CD4-positive, alpha-beta T cell treated with Interleukin-15 for 1 hour (primary cell): ENCODE results near the gene MTMR12.
"Not testable (repeated sequence)": the region's sequence is repeated elsewhere in the genome, so short reads cannot be mapped to it uniquely, and the experiment has no call there.

Experiments
- DNase-seq: peaks from one replicate; pipeline ENCODE4 v3.0.0-alpha.2; 2020

MTMR12 gene

DNA sequence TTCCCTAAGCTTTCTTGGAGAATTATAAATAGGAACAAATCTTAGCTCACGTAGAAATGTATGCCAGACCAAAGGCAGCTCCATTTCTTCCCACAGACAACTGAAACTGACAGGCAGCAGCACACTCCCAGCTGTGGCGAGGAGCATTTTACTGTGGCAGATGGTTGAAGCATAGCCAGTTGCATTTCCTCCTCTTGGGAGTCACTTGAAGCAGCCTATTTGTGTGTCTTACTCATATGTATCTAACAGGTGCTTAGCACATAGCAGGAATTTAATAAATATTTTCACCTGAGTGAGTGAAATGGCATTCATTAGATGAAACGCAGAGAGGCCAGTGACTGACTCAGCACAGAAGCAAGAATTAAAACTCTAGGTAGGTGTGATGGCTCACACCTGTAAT, 12.3 kb upstream of the MTMR12 start:
- no peak for DNase-seq

DNA sequence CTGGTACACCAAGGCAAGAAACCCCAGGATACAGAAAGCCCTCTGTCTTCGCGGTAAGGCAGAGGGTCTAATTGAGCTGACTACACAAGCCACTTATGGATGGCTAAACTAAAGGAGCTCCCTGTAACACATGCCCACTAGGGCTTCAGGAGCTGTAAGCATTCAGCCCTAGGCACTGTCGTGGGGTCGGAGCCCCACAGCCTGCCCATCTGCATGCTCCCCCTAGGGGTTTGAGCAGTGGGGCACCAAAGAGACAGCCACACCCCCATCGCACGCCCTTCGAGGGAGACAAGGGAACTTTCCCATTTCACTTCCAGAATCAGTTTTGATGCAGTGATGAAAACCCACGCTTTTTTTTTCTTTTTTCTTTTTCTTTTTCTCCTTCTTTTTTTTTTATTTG, 11.0 kb upstream of the MTMR12 start:
- no peak for DNase-seq

DNA sequence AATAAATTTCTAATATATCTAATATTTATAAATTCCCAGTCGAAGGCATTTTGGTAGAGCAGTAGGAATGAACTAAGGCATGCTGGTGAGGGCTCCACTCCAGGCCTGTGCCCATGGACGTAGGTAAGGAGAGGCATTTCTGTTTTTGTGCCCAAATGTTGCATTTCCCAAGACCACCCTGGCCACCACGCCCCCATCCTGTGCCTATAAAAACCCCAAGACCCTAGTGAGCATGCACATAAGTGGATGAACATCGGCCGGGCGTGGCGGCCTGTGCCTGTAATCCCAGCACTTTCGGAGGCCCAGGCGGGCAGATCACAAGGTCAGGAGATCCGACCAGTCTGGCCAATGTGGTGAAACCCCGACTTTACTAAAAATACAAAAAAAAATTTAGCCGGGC, 10.1 kb upstream of the MTMR12 start:
- no peak for DNase-seq

DNA sequence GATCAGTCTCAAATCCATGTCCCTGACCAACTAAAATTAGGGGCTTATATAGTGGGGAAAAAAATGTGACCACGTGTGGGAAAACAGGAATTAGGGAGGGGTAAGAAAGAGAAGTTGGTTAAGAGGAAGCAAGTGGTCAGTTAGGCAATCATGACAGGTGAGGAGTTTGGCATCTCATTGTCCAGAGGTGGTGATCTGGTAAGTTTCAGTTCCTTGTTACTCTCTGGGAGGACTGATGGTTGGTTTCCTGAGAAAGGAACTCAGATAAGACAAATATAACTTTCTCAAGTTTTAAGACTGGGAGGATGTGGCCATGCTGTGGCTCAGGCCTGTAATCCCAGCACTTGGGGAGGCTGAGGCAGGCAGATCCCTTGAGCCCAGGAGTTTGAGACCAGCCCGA, 9.0 kb upstream of the MTMR12 start:
- not testable (repeated sequence) for DNase-seq

DNA sequence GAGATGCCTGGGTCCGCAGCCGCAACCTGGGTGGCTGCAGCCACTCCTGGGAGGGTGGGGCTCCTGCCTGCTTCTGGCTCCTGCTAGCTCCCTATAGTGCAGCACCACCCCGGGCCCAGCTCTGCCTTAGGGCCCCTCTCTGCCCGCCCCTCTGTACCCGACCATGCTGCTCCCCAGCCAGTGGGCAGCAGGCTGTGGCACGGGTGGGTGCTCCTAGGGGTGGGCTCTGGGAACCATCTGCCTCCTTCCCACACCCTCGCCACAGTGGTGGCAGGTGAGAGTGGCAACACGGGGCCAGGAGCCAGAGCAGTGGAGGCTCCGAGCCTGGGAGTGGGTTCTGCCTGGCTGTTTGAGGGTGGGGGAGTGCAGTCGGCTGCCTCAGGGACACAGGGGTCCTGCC, 7.8 kb upstream of the MTMR12 start:
- DNase-seq: no peak

DNA sequence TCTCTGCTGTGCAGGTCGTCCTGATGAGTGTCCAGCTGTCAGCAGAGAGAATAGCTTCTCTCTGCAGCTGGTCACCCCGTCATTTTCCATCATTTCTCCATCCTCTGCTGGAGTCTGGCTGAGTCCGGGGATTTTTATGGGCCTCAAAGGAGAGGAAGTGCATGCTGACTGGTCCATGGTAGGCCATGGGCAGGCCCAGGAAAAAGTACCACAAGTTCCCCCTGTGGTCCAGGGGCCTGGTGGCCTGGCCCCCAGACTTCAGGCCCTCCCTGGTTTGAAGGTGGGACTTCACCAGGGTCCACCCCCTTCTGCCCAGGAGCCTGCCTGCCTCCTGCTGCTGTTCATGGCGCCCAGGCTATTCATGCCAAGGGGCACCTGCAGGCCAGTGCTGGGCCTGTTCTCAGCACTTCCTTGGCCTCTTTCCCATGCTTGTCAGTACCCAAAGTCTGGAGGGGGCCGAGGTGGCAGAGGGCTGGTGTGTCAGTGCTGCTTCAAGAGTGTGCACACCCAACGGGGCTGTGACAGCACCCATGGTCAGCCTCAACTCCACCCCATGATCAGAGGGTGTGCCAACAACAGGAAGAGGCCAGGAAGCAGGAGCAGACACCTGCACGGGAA, 7.3 kb upstream of the MTMR12 start:
- no peak for DNase-seq

DNA sequence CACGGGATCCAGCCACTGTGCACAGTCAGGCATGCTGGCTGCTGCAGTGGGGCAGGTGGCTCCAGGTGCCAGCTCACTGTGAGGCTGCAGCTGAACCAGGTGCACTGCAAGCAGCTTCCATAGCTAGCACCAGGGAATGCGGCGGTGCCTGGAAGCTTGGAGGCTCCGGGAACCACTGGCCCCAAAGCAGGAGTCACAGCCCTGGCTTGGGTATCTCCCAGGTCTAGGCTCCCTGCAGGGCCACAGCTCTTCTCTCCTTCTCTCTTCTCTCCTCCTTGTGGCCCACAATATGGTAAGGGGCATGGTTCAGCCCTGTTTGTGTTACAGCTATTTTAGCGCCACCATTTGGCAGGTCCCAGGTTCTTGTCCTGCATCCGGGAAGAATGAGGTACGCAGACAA, 6.7 kb upstream of the MTMR12 start:
- DNase-seq: no peak

DNA sequence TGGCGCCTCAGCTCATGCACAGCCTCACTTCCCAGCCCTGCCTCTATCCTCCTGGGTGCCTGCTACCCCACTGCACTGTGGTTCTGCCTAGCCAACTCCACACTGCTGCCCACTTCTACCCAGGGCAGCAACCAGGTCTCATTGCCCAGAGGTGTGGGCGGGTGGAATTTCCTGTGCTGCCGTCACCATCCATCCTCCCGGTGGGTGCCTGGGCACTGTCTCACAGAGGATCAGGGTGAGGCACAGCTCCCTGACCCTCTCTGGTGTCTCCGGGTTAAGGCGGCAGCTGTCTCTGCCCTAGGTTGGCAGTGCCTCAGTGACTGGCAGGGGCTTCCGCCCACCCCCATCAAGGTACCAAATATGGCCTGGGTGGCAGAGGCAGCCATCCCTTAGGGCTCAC, 4.3 kb upstream of the MTMR12 start:
- no peak for DNase-seq

DNA sequence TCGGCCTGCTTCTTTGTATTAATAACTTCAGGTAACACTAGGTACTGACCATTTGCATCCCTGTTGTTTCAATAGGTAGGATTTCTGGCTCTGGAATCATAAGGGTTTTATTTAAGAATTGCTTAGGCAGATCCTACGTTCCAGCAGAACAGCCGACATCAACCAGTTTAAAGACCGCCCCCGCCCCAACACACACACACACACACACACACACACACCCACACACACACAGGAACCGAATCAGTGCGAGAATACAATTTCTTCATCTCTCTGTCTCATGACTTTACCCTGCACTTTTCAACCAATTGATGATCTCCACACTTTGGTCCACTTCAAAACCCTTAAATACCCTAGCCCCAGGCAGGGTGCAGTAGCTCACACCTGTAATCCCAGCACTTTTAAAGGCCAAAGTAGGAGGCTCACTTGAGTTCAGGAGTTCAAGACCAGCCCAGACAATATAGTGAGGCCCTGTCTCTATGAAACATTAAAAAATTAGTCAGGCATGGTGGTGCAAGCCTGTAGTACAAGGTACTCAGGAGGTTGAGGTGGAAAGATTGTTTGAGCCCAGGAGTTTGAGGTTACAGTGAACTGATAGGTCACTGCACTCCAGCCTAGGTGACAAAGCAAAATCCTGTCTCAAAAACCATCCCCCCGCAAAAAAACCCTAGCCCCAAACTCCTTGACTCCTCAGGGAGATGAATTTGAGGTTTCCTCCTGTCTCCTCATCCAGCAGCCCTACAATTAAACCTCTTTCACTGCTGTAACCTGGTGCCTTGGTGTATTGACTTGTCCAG, 2.7 kb upstream of the MTMR12 start:
- no peak for DNase-seq

DNA sequence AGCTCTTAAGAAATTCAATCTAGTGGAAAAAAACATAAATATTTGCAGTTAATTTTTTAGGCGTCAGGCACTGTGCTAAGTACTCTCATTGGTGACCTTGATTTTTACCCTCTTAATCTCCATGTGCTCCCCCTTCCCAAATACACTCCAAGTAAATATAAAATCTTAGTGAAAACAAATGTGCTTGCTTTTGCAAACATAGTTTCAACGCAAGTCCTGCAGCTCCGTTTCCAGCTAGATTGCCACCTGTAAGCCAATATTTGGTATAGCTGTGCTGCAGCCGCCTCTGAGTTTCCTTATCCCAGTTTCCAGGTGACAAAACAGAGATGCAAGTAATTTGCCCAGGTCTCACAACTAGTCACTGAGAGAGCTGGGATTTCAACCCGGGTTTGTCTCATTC, 1.9 kb upstream of the MTMR12 start:
- DNase-seq: no peak

DNA sequence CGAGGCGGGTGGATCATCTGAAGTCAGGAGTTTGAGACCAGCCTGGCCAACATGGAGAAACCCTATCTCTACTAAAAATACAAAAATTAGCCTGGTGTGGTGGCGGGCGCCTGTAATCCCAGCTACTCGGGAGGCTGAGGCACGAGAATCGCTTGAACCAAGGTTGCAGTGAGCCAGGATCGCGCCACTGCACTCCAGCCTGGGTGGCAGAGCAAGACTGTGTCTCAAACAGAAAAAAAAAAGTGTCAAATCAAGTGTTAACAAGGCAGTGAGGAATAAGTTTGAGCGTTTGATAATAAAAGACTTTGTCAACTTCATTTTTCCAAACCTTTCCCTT, 1.4 kb upstream of the MTMR12 start:
- not testable (repeated sequence) for DNase-seq

DNA sequence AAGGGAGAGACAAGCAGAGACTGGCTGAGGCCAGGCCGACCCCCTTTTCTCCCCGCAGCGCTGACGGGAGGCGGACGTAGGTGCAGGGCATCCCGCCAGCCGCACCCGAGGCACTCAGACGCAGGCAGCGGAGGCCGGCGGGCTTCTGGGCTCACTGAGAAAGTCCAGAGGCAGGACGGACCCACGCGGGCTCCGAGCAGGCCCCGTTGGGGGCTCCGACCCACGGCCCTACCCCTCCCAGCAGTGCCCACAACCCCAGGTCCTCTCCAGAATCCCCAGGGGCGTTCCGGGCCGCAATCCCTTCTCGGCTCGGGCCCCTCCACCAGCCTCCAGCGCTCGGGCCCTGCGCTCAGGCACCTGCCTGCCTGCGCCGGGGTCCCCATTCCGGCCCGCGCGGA, 543 bp downstream of the MTMR12 start:
- DNase-seq: peak; percentile 38

DNA sequence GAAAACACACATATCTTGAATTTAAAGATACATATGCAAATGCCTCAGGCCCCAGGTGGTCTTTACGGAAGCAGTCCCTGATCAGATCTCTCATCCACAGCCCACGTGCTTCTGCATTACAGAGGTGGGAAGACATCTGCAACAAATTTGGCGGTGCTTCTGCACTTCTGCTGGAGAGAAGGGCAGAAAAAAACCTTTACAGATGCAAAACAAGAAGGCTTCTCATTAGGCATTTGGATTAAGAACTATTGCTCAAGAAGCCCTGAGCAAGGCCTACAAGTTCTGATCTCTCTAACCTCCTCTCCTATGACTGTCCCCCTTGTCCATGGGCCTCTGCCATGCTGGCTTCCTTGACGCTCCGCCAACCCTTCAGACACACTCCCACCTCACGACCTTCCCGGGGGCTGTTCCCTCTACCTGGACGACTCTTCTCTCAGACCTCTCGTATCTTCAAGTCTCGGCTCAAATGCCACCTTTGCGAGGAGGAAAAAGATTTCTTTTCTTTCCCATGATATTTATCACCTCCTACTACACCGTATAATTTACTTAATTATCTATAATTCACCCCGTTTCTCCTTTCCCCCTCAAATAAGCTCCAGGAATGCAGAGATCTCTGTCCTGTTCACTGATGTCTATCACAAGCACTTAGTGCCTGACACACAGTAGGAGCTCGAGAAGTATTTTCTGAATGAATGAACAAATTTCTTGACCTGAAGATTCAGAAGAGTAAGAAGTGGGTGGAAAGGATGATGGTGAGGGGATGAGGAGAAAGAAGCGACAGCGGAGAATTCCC, 1.1 kb downstream of the MTMR12 start:
- DNase-seq: no peak

DNA sequence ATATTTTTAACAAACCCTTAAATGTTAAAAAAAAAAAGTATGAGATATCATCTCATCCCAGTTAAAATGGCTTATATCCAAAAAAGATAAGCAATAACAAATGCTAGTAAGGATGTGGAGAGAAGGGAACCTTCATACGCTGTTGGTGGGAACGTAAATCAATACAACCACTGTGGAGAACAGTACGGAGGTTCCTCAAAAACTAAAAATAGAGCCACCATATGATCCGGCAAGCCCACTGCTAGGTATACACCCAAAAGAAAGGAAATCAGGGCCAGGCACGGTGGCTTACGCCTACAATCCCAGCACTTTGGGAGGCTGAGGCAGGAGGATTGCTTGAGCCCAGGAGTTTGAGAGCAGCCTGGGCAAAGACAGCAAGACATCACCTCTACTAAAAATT, 3.0 kb downstream of the MTMR12 start:
- DNase-seq: no peak

DNA sequence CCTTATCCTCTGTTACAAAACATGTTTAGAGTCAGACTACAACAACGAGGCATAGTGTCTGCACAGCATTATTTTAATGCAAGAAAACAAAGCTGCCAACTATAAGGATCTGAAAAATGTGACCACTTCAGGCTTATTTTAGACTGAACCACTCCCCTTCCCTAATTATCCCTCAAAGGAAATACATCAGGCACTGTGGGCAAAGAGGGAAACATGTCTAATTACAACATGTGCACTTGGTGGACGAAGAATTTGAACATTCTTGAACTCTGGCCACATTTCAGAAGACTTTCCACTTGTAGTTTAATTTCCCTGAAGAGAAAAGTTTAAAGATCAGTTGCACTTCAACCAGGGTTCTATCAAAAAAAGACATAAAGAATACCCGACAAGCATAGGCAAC, 3.8 kb downstream of the MTMR12 start:
- no peak for DNase-seq

DNA sequence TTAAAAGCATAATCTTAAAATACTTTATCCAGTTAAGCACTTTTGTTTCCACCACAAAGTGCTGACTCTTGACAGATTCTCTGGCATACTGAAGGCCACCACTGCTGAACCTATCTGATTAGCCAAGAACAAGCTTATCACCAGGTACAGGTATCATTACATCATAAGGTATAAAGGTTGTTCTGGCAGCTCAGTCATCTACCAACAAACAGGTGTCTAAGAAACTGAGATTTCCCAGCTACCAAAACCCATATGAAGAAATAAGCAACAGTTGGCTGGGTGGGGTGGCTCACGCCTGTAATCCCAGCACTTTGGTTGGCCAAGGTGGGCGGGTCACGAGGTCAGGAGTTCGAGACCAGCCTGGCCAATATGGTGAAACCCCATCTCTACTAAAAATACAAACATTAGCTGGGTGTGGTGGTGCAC, 5.0 kb downstream of the MTMR12 start:
- DNase-seq: no peak

DNA sequence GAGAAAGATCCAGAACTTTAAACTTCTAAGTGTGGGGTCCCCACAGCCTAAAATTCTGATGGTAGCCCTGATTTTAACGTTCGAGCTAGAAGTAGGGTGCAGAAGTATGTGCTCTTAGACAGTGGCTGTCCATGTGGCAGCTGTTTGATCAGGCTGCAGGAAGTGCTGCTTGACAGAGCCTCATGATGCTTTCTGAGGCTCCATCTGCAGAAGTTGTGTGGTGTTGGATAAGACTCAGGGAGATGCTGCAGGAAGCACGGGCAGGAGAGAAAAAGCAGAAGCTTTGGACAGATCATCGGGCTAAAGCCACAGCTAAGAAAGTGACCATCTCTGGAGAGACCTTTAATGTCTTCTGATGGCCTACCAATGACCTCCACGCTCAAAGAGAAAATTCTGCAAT, 8.1 kb downstream of the MTMR12 start:
- no peak for DNase-seq

DNA sequence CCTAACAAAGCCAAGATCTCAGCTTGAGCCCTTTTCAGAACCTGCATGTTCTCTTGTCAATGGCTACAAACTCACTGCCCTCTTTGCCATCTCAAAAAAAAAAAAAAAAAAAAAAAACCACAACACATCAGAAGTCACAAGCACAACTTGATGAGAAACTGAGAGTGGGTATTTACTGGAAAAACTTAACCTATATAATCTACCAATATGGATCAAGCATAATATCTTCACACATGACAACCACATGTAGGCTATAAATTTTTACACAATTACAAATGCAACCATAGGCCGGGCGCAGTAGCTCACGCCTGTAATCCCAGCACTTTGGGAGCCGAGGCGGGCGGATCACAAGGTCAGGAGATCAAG, 9.0 kb downstream of the MTMR12 start:
- DNase-seq: no peak

DNA sequence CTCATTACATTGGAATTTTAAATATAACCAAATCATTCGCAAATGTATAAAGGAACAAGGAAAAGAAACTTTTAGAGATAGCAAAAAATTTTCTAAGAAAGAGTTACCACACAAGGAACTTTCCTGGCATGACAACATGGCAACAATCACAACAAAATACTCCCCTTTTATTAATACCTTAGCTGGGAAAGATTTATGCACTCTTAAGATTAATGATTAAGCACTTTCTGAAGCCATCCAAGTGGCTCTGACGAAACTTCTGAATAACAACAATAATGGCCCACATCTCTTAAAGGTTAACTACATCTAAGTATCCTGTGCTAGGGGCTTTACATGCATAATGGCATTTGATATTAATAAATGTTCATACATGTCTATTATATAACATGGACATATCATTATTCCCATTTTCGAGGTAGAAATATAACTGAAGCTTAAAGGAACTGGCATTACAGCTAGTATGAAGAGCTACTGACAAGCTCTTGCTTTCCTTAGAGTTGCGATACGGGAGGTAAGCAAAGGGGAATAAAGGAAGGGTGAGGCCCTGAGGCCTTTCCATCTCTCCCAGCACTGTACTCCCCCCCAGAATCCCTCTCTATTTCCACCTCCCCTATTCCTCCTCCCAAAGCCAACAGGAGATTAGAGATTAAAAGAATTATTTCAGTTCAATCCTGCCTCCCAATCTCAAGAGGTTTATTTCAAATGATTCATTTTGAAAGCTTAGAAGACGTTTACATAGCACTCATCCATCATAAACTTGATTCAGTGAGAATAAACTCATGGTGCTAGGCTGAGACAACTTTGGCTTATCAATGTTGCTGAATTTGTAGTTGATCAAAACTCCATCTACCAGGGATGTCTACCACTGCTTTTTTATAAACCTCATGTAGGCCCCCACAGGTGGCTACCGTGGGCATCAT, 9.6 kb downstream of the MTMR12 start:
- no peak for DNase-seq

DNA sequence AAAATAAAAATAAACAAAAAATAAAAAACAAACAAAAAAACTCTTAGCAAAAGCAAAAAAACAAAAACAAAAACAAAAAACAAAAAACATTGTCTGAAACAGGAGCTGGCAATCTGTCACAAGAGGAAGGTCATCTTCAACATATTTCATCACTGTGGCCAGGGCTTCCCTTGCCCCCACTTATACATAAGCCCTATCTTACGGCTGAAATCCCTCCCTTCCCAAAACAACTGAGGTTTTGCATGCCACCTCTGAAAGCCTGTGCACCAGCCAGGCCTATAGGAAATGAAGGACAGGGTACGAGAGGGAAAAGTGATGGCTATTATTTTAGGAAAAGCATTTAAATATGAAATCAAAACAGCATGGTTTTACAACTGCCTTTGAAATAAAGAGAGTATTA, 10.8 kb downstream of the MTMR12 start:
- no peak for DNase-seq

DNA sequence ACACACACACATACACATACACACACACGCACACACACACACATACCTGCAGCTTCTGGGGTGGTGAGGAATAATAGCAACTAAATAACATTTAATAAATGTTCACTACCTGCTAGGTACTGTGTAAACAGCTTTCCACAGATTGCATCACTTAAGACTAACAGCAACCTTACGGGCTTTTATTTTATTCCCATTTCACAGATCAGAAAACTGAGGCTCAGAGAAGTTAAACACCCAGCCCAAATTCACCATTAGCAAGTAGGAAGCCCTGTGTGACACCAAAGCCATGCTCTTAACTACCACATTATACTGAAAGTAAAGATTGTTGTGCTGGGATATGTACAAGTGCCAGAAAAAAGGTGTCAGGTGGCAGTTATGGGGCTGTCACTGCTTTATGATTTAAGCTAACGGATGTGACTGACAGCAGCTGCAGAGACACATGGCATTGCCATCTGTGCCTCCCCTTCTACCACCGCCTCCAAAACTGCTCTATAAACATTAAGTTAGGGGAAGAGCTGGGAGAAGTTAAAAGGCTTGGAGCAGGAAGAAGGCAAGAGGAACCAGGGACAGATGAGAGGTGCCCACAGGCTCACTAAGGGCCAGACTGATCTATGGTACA, 13.6 kb downstream of the MTMR12 start:
- no peak for DNase-seq

DNA sequence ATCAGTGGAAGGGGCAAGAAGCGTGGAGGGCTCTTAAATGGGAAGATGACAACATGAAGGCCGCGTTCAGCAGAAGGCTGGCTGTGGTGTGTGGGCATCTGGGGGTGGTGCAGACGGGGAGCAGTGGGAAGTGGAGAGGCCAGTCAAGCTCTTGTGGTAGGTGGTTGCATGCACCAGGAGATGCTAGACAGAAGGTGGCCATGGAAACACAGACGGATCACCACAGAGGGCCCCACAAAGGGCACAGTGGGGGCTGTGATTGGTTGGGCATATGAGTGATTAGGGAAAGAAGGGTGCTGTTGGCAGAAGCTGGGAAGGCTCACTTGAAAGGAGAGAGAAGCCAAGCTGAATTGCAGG, 14.7 kb downstream of the MTMR12 start:
- no peak for DNase-seq
